Upper lobe of right lung (tissue), 1 donor: ENCODE data around the gene HACD4. TPM values are rescaled to one million over a fixed set of nuclear protein-coding genes. Genes with fewer than 3 reads are reported as not detected.
A peak's percentile ranks its signal among the peaks of the same experiment; 100 is the strongest.

Experiments used
- ATAC-seq: fragments of 200-7000 bp; cut with Tn5 transposase; one replicate; pipeline ENCODE4 v1.9.1; 2020; ENCODE audit warnings: mild to moderate bottlenecking, moderate library complexity
- DNase-seq: peaks from one replicate; pipeline ENCODE4 v3.0.0-alpha.2; 2020
- H3K27ac ChIP-seq: fragments of 200-600 bp; one replicate; pipeline ENCODE4 v1.8.0; 2022
- H3K27me3 ChIP-seq: fragments of 200-600 bp; one replicate; pipeline ENCODE4 v1.8.0; 2022; ENCODE audit warnings: mild to moderate bottlenecking
- H3K36me3 ChIP-seq: fragments of 200-600 bp; one replicate; pipeline ENCODE4 v1.8.0; 2022
- H3K4me1 ChIP-seq: fragments of 200-600 bp; one replicate; pipeline ENCODE4 v1.8.0; 2022
- H3K4me3 ChIP-seq: fragments of 200-600 bp; one replicate; pipeline ENCODE4 v1.8.0; 2022; ENCODE audit warnings: mild to moderate bottlenecking
- H3K9me3 ChIP-seq: fragments of 200-600 bp; one replicate; pipeline ENCODE4 v1.8.0; 2022
- CTCF ChIP-seq: fragments of 200-600 bp; IDR thresholded peaks from one replicate; pipeline ENCODE4 v1.8.0; 2022; ENCODE audit warnings: antibody characterized with exemption
- intact Hi-C: fragments of 100-400 bp; cut with DNase I; formaldehyde crosslinking; loops from one replicate; pipeline ENCODE4 v1.11.0; 2022
- total RNA-seq: library from RNA; stranded (reverse); fragmentation: NEBNext Ultra II Directional; extraction: Animal tissue kit (Norgen Biotek cat#: 25700); gene quantifications from one replicate; pipeline ENCODE4 v1.2.1, GENCODE V29; 2021
- donor health status: DM: no; HTN: yes; CAD: no; lungs with severe emphysema.

HACD4 gene
- total RNA-seq, 1 donor from 2014 or later = 10.6 TPM

GRCh38 chr9:21029661-21030060 is 1.8 kb downstream of the HACD4 start:
- peaks cover 3% of the 10 kb centered on the region for H3K4me1 ChIP-seq
- no peak for DNase-seq
- no peak for ATAC-seq
- intact Hi-C loops = no loop called here
- no peak overlapping the region for H3K27ac ChIP-seq
- no peak for TF ChIP-seq CTCF
- no peak overlapping the region for H3K4me3 ChIP-seq
- H3K36me3 ChIP-seq = no peaks in the 10 kb centered on the region
- no peaks in the 10 kb centered on the region for H3K27me3 ChIP-seq
- H3K9me3 ChIP-seq = no peaks in the 10 kb centered on the region

GRCh38 chr9:21028466-21028865 is 3.0 kb downstream of the HACD4 start:
- intact Hi-C loops = no loop called here
- TF ChIP-seq CTCF = no peak
- no peaks in the 10 kb centered on the region for H3K27me3 ChIP-seq
- no peaks in the 10 kb centered on the region for H3K9me3 ChIP-seq
- DNase-seq = no peak
- H3K36me3 ChIP-seq = no peaks in the 10 kb centered on the region
- no peak for ATAC-seq
- peaks cover 3% of the 10 kb centered on the region for H3K4me1 ChIP-seq
- no peak overlapping the region for H3K27ac ChIP-seq
- no peak overlapping the region for H3K4me3 ChIP-seq

DNA sequence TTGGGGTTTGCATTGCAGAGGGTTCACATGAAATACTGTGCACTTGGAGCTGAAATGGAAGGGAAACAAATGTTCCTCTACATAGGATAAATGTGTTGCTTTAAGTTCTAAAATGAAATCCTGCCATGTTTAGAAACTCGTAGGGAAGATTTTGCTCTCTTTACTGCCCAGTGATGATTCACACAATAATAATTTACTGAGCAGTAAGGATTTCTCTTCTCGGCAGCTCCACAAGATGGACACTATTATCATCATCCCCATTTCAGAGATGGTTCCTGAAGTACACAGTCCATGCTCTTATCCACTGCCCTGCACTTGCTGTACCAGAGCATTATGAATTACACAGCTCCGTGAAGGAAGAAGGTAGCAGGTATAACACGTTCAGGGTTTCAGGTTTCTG is 4.1 kb downstream of the HACD4 start:
- H3K27me3 ChIP-seq = no peaks in the 10 kb centered on the region
- ATAC-seq (no peak), DNase-seq (no peak)
- H3K4me3 ChIP-seq = no peak overlapping the region
- peaks cover 3% of the 10 kb centered on the region for H3K4me1 ChIP-seq
- intact Hi-C loops = no loop called here
- H3K9me3 ChIP-seq = no peaks in the 10 kb centered on the region
- no peak overlapping the region for H3K27ac ChIP-seq
- no peaks in the 10 kb centered on the region for H3K36me3 ChIP-seq
- no peak for TF ChIP-seq CTCF

DNA sequence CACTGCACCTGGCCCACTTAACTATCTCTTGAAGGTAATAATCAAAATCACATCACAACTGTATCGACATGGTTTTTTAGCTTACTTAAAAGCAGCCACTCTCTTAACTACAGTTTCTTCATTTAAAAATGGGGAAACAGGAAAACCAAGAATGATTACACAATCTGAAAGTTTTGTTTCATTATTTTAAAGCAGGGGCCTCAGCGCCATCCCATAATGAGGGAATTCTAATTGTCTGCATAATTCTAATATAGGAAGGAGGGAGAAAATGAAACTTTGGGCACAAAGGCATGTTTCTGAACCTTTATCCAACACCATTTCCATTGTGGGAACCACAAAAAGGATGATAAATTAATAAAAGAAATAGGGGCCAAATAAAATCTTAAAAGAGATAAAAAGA is 7.6 kb downstream of the HACD4 start:
- ATAC-seq (peak; percentile 16), DNase-seq (no peak)
- Histone ChIP-seq H3K27me3 (no peaks in the 10 kb centered on the region), H3K9me3 (no peaks in the 10 kb centered on the region), H3K27ac (no peak overlapping the region), H3K4me1 (no peaks in the 10 kb centered on the region), H3K36me3 (no peaks in the 10 kb centered on the region), H3K4me3 (no peak overlapping the region)
- TF ChIP-seq CTCF = no peak
- intact Hi-C loops = no loop called here

DNA sequence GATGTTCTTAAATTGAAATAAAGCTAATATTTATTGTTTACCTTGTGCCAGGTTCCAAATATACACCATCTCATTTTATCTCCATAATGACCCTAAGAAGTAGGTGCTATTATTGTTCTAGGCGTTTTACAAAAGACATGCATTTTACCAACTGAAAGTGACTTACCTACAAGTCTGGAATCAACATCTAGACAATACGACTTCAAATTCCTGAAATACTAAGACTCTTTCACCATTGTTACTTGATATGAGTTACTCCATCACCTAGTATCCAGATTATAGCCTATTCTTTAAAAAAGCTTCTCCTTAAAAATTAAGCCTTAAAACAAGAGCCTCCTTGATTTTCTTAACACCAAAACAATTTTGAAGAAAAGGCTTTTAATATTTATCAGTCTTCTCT is 13.3 kb downstream of the HACD4 start:
- DNase-seq = no peak
- no peak for TF ChIP-seq CTCF
- Histone ChIP-seq H3K27me3 (no peaks in the 10 kb centered on the region), H3K36me3 (peaks cover 14% of the 10 kb centered on the region), H3K4me3 (no peak overlapping the region), H3K27ac (no peak overlapping the region), H3K4me1 (no peaks in the 10 kb centered on the region), H3K9me3 (no peaks in the 10 kb centered on the region)
- intact Hi-C loops = no loop called here
- ATAC-seq = no peak
